Frontal cortex (tissue), 4 donors: ENCODE data around the gene ABCA10. TPM values are rescaled to one million over a fixed set of nuclear protein-coding genes. Genes with fewer than 3 reads are reported as not detected.
"Not testable (repeated sequence)": the region's sequence is repeated elsewhere in the genome, so short reads cannot be mapped to it uniquely, and the experiment has no call there.

ENCODE experiments used
- DNase-seq, 2 donors: peaks; one replicate each; pipeline ENCODE4 v3.0.0; 2012; ENCODE audit warnings: low spot score in 2 of 2
- FAIRE-seq: peaks from 2 replicates; lab custom pipeline; 2012; peaks lifted over from hg19 to GRCh38; lab: Jason Lieb, UNC
- total RNA-seq: library from RNA; depleted of rRNA; stranded (reverse); fragments of >200 nt; gene quantifications from one replicate; pipeline ENCODE4 v1.2.3, GENCODE V29; 2014
- donor health status: control.
- donor health status: control.
- donor health status: control.

The ABCA10 gene
- total RNA-seq, 1 donor from 2014 or later, result 4.1 TPM

DNA sequence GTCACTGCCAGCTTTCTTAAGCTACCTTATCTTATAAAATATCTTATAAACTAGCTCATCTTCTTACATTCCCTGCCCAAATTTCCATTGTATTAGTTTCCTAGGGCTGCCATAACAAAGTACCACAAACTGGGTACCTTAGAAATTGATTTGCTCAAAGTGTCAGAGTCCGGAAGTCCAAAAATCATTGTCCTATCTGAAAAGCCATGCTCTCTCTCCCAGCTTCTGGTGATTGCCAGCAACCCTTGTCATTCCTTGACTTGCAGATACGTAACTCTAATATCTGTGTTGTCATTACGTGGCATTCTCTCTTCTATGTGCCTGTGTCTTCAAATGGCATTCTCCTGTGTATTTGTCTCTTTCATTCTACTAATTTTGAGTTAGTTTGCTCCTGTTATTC lies 2.3 kb upstream of the ABCA10 start:
- FAIRE-seq (no peak), DNase-seq (no peak)

DNA sequence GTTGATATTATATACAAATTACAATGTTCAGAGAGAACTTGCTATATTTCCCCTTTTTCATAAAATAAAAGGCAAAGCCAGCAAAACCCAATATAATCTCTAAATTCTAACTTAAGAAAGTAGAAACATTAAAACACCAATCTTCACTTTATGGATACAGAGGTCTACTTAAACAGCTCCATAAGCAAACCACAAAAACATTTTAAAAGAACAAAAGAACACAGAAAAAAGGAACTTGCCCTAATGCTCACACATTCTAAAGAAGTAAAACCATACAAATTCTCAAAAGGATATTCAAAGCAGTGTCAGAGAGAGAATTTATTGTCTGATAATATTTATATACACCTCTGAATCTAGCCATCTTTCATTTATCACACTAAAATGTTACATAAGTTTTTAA lies 606 bp downstream of the ABCA10 start:
- no peak for DNase-seq
- FAIRE-seq, result no peak

DNA sequence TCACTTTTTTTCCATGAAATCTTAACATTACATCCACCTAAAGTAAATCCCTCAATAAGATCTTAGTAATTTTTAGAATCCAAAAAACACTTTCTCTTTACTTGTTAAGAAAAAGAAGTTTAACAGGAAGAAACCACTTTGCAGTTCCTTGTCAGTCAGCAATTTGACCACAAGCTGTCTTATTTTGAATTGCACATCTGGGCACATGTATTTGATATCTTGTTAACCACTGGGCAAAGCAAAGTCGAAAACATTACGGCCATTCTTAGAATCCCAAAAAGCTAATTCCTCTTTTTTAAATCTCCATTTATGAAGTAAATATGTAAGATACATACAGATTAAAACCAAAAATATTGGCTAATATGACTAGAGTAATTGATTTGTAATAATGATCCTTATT lies 1.1 kb downstream of the ABCA10 start:
- DNase-seq (no peak), FAIRE-seq (no peak)

DNA sequence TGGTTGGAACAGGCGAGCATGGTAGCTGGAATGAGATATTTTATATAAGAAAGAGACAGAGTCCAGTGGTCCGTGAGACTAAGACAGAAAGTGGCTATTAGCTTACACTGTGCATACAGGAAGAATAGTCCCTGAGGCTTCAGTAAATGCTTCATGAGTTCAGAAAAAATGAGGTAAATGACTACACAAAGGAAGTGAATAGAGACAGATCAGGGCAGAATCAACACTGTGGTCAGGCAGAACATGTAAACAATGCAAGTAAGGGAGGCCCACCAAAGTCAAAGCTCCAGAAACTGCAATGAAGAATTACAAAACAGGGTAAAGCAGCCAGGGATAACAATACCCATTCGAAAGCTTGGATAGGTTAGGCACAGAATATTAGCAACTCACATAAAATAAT lies 4.8 kb downstream of the ABCA10 start:
- FAIRE-seq (no peak), DNase-seq (no peak)

DNA sequence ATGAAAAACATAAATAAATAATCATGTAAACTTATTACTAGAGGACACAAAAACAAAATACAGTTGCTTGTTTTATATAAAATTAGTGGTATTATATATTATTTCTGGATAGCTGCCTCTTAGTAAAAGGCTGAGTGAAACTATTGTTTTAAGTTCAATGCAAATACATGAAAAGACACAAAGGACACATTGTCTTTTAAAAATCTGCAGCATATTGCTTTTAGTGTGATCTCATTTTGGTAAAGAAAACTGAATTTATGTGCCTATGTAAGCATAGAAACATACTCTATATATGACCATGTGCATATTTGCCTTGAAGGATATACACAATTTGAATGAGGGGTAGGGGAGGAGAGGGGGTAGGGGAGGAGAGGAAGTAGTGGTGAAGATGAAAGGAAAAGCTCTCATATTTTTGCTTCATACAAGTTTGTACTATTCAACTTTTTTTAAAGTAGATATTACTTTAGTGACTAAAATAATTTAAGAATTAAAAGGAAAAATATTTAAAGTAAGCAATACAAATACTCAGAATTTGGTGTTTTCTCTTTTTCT lies 5.8 kb downstream of the ABCA10 start:
- DNase-seq, result no peak
- FAIRE-seq, result no peak

DNA sequence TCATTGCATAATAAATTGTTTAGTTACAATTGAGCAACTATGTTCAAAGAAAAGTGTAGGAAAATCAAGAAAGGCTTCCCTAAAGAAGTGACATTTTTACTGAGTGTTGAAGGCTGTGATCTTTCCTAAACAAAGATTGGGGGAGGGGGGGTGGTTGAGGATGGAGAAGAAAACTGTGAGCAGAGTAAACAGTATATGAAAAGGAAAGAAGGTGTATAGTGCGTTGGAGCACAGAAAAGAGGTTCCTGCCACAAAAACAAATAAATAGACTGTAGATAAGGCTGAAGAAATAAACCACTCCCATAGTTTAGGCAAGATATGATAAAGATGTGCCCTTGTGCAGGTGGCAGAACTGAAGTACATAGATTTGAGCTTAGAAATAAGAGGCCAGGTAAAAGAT lies 8.5 kb downstream of the ABCA10 start:
- no peak for FAIRE-seq
- DNase-seq, result no peak

DNA sequence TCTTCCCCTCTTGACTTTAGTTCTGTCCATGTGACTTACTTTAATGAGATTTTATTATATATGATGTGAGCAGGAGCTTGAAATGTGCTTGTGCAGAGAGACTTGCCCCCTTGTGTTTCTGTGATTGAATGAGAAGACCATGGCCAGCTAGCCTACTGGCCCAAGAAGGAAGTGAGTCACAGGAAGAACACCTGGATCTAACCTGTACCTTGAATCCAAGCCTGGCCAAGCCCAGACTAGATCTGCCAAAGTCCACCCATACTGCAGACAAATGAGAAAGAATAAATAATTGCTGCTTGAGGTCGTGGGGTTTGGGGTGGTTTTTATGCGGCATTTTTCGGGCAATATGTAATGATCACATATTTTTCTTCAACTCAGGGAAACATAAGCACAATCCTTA lies 9.6 kb downstream of the ABCA10 start:
- FAIRE-seq (no peak), DNase-seq (no peak)

DNA sequence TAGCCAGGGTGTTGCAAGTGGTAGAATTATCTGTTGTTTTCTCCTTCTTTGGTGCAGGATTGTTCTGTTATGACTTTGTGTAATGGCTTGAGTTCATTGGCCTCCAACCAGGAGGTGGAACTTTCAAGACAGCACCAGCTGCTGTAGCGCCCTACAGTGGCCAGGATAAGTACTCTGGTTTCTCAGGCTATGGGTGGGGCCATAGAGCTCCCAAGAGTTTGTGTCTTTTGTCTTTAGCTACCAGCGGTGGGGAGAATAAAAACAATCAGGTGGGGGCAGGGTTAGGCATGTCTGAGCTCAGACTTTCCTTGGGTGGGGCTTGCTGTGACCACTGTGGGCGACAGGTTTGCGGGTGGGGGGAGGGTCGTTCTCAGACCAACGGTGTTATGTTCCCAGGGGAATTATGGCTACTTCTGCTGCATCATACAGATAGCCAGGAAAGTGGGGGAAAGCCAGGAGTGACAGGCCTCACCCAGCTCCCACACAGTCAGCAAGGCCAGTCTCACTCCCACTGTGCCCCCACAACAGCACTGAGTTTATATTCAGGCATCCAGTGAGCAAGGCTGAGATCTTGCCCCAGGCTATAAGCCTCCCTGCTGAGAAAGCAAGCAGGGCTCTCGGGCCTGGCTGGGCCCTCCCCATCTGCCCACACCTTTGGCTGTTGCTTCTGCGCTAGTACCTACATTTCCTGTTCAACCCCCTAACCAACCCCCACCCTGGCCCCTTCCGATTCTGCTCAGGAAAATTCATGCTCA lies 15.4 kb downstream of the ABCA10 start:
- DNase-seq (no peak), FAIRE-seq (no peak)

DNA sequence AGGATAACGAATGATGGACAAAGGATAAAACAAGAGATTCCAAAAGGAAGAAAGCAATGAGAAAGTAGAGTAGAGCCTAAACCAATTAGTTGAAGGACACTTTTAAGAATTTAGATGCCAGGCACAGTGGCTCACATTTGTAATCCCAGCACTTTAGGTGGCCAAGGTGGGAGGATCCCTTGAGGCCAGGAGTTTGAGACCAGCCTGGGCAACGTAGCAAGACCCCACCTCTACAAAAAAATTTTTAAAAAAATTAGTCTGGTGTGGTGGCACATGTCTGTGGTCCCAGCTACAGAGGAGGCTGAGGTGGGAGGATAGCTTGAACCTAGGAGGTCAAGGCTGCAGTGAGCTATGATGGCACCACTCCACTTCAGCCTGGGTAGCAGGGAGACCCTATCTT lies 20.0 kb downstream of the ABCA10 start:
- no peak for FAIRE-seq
- DNase-seq, result no peak

DNA sequence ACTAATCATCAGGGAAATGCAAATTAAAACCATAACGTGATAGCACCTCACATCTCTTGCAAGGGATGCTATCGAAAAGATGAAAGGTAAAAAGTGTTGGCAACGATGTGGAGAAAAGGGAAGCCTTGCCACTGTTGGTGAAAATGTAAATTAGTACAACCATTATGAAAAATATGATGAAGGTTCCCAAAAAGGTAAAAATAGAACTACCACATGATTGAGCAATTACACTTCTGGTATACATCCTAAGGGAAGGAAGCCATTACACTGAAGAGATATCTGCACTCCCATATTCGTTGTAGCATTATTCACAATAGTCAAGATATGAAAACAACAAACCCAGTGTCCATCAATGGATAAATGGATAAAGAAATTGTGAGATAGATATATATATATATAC lies 21.5 kb downstream of the ABCA10 start:
- FAIRE-seq (no peak), DNase-seq (no peak)

DNA sequence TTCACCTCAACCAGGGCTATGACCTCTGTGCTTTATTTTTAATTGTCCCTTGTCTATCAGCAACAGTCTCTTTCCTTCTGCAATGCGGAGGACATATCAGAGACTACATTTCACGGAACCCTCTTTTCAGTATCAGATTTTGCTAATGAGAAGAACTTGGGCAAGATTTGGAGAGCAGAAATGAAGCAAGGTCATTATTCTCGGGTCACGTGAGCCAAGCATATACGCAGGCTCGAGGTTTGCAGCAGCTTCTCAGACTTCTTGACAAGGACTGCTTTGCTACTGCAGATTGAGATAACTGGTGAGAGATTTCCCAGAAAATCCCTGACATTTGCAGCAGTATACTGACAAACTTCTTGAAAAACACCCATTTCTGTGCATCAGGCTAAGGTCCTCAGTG lies 30.4 kb downstream of the ABCA10 start:
- DNase-seq (no peak), FAIRE-seq (no peak)

DNA sequence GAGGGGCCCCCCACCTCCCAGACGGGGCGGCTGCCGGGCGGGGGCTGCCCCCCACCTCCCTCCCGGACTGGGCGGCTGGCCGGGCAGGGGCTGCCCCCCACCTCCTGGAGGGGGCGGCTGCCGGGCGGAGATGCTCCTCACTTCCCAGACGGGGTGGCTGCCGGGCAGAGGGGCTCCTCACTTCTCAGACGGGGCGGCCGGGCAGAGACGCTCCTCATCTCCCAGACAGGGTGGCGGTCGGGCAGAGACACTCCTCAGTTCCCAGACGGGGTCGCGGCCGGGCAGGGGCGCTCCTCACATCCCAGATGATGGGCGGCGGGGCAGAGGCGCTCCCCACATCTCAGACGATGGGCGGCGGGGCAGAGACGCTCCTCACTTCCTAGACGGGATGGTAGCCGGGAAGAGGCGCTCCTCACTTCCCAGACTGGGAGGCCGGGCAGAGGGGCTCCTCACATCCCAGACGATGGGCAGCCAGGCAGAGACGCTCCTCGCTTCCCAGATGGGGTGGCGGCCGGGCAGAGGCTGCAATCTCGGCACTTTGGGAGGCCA lies 32.4 kb downstream of the ABCA10 start:
- not testable (repeated sequence) for DNase-seq, FAIRE-seq

DNA sequence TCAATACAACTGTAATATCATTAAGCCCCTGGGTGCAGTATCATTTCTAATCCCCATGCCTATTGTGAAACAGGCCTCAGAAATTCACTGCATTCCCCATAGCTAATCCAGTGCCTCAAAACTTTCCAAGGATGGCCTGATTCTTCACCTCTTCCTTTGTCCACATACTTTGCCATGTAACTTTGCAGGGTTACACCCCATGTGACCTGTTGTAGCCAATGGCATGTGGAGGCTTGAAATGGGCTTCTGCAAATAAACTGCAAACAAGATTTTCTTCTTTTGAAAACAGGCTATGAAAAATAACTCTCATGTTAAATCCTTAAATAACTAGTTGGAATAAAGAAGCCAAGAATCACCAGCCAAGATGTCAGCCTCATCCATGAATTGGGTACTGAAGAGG lies 35.9 kb downstream of the ABCA10 start:
- FAIRE-seq, result no peak
- no peak for DNase-seq

DNA sequence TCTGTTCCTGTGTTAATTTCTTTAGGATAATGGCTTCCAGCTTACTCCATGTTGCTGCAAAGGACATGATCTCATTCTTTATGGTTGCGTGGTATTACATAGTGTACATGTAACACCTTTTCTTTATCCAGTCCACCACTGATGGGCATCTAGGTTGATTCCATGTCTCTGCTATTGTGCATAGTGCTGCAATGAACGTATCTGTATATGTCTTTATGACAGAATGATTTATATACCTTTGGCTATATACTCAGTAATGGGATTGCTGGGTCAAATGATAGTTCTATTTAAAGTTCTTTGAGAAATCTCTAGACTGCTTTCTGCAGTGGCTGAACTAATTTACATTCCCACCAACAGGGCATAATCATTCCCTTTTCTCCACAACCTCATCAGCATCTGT lies 39.8 kb downstream of the ABCA10 start:
- no peak for FAIRE-seq
- DNase-seq, result no peak

DNA sequence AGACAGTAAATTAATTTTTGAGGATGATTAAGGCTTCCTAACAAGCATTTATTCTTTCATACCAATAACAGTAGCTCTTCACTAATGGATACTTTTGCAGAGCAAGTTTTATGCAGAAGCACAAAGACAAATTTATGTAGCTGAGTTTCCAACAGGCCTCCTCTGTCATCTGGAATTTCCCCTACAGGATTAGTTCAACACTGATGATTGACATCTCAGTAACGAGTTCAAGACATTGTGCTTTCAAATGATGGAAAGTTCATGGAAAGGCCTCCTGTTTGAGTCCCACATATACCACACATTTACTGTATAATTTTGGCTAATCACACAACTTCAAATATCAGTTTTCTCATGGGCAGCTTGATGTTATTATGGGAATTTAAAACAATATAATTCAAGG lies 40.6 kb downstream of the ABCA10 start:
- DNase-seq (no peak), FAIRE-seq (no peak)

DNA sequence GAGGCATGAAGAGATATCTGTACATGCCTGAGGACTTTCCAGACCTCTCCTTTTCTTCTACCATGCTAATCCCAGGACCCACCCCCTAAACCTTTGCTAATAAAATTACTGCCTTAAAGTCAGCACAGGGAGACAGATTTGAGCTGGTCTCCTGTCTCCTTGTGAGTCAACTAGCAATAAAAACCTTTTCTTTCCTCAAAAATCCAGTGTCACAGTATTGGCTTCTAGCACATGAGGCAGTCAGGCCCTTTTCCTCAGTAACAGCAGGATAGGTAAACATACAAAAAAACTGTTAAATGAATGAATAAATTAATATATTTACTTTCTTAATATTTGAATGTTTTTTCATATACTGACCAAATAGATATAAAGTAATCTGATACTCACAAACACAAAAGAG lies 41.3 kb downstream of the ABCA10 start:
- DNase-seq, result no peak
- no peak for FAIRE-seq

DNA sequence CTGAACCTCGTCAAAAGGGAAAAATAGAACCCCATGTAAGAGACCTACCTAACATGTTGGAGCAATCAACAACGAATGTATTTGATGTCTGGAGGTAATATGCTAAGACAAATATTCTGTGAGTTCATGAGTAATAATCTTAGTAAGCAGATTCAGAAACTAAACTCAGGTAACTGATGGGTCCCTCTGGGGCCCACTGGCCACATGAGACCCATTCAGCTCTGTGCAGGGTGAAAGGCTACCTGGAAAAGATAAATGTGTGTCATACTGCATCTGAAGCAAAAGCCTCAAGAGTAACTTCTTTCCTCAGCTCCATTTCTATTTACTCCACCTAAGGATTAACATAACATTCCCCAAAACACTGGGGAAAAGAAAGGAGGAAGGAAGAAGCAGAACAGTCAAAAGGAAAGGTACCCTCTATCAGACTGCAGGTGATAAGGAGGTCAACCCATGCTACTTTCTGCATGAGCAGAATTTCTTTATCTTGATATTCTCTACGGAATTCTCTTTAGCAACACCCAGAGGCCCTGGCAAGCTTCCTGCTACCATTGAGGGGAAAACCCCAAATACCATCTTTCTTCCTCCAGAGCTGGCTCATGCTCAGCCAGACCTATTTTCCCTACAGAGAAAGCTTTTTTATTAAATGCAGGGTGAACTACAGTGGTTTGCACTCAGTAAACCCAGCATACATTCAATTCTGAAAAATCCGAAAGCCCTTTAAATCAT lies 49.2 kb downstream of the ABCA10 start:
- no peak for FAIRE-seq
- no peak for DNase-seq

DNA sequence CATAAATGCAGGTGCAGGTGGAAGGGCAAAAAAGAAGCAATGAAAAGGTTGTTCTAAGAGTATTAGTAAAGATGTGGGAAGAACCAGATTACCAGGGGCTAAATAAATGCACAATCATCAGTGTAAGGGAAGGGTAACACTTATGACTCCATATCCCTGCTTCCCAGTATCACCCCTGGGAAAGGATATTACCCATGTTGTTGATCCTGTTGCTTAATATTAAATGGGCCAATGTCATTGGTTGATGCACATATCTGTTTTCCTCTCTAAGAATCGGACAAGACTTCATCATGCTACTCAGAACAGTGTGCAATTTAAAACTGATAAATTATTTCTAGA lies 52.2 kb downstream of the ABCA10 start:
- no peak for FAIRE-seq
- no peak for DNase-seq

DNA sequence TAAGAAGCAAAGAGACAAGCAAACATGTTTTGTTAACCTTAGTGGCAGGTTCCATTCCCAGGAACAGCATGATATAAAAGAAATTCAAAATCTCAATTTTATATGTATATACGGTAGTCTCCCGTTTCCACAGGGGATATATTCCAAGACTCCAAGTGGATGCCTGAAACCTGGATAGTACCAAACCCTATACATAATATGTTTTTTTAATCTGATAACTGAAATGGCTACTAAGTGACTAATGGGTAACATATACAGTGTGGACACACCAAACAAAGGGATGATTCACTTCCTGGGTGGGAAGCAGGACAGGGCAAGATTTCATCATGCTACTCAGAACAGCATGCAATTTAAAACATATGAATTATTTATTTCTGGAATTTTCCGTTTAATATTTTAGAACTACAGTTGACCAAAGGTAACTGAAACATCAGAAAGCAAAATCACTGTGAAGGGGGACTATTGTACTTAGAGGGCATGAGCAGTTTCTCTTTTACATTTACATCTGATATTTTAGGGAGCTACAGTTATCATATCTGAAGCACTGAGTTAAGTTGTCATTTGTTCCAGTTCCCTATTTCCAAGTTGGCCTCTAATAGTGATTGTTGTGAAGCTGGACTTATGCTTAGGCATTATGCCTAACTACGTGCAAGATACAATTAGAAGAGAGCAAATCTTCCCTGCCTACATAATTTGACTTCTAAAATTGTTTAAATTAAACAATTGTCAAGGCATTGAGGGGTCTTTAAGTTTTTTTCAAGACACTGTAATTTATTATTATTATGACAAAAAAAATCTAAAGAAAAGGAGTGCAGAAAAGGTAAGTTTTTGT lies 52.8 kb downstream of the ABCA10 start:
- DNase-seq (no peak), FAIRE-seq (no peak)

DNA sequence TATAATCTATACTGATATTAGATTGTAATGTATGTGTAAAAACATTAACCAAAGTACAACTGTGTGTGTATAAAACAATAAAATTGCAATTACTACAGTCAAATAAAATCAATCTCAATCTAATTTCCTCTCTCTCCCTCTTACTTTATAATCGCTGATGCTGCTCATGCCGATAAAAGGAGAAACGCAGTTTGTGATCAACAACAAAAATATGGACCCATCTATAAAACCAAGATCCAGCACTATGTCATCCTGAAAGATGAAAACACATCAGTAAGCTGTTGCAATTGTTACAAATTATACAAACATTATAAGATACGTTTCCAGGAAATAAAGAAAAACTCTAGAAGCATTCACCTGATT lies 53.4 kb downstream of the ABCA10 start:
- no peak for FAIRE-seq
- no peak for DNase-seq

DNA sequence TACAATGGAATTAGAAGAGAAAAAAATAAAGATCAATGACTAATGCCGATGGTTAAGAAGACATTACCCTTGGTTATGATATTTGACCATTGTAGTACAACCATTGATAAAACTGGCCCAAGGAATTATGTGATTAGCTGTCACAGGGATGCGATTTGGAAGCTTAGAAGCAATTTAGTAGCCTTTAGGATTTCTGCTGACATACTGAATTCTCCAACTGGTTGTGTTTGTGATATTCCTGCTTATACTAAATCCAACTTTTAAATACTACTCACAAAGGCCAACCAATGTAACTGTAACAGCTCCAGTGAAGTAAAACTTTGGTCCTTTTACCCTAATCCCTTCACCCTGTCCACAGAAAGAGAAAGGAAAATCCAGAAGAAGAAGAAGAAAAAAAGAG lies 55.5 kb downstream of the ABCA10 start:
- no peak for FAIRE-seq
- no peak for DNase-seq
